Astrocyte (in vitro differentiated cells and primary cell): ENCODE measurements around the gene NISCH.

Experiments used
- CTCF ChIP-seq: IDR thresholded peaks from 2 replicates; pipeline ENCODE4 v1.5.1; 2011; ENCODE audit warnings: low read depth, mild to moderate bottlenecking, inconsistent platforms, low read length, moderate library complexity; ENCODE audit not compliant: insufficient read depth
- EZH2 ChIP-seq: IDR thresholded peaks from 2 replicates; pipeline ENCODE4 v1.6.1; 2012; ENCODE audit warnings: mild to moderate bottlenecking, low read length, inconsistent platforms; ENCODE audit not compliant: insufficient read depth

- TF ChIP-seq CTCF (no peak), EZH2 (no peak)
Observed at GRCh38 chr3:52444860-52445793, 10.3 kb upstream of the NISCH start, which contains the start of gene SEMA3G.
